Measurements from ENCODE around the gene TEX9.
A peak's percentile ranks its signal among the peaks of the same experiment; 100 is the strongest.

The TEX9 gene

DNA sequence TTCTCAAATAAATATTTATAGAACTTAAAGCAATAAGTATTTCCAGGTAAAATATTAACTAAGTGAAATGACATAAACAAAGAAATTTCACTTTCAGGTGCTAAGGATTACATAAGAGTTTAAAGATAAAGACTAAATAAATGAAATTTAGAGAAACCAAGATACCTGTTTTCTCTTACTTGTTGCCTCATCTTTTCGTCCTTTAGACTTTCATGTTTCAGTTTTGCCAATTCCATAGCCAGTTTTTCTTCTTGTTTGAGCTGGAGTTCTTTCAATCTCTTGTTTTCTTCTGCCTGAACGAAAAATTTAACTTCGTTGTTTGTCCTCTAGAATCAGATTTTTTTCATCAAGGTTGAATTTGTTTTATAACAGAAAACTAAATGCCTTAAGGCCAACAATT, 91.0 kb downstream of the TEX9 start:
- no peak for DNase-seq

GRCh38 chr15:56459096-56459495, 93.9 kb downstream of the TEX9 start:
- no peak for DNase-seq

DNA sequence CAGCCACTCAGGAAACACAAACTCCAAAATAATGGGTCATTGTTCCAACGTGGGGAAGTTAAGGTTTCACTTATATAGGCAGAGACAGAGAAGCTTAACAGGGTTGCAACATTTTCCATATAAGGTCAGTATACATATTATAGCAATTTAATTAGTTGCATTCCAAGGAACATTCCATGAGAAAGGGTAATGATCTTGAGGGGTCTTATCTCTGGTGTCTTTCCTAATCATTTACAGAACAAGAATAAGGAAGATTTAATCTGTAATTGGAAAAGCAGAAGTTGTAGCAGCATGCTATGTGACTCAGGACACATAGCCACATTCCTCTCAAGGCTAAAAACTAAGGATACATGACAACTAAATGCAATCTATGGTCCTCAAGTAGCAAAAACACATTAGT, 94.8 kb downstream of the TEX9 start:
- no peak for DNase-seq

DNA sequence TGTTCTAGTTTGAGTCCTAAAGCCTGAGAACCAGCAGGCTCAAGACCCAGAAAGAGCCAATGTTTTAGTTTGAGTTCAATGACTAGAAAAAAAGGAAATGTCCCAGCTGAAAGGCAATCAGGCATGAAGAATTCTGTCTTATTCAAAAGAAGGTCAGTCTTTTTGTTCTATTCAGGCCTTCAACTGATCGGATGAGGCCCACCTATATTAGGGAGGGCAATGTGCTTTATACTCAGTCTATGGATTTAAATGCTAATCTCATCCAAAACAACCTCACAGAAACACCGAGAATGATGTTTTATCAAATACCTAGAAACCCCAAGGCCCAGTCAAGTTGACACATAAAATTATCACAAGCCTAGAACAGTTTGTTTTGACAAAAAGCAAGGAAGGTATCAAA, 95.7 kb downstream of the TEX9 start:
- DNase-seq: no peak

- DNase-seq: peak; percentile 89
These were observed 99.8 kb downstream of the TEX9 start, which contains the start of gene MNS1 for GRCh38 chr15:56464893-56465520. Gene MNS1, minus strand, starts transcription at chr15:56465137. Its CDS starts 165 bp downstream, at chr15:56464972.

DNA sequence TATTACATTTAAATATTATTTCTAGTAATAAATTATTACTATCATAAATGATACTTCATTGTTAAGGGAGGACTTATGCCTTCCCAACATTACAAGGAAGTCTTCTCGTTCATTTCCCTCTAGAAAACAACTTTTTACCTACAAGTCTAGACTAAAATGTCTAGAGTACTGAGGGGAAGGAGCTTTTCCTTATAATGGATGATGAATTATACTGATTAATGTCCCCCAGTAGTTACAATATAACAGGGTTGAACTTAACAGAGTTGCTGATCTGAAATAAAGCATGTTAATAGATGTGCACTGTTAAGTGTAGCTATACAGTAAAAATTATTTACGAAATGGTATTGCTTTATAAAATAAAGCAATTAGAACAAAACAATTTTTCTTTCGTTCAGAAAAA, 102.4 kb downstream of the TEX9 start:
- DNase-seq: no peak

- DNase-seq: no peak
These were observed 103.2 kb downstream of the TEX9 start for GRCh38 chr15:56468401-56468800.

DNA sequence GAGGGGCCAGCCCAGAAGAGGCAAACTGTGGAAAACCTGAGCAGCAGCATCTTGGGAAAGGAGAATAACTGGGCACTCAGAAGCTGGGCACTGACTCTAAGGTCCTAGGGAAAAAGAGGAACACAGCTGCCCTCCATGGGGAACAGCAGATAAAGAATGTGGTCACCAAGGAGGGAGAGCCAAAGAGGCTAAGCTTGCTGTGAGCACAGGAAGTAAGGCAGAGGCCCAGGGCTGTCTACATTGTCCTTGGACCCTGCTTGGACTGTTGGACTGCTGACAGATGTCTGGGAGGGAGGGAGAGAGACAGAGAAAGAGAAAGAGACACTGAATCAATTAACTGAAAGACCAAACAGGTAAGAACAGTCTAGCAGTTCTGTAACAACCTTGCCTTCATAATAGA, 104.3 kb downstream of the TEX9 start:
- DNase-seq: no peak

DNA sequence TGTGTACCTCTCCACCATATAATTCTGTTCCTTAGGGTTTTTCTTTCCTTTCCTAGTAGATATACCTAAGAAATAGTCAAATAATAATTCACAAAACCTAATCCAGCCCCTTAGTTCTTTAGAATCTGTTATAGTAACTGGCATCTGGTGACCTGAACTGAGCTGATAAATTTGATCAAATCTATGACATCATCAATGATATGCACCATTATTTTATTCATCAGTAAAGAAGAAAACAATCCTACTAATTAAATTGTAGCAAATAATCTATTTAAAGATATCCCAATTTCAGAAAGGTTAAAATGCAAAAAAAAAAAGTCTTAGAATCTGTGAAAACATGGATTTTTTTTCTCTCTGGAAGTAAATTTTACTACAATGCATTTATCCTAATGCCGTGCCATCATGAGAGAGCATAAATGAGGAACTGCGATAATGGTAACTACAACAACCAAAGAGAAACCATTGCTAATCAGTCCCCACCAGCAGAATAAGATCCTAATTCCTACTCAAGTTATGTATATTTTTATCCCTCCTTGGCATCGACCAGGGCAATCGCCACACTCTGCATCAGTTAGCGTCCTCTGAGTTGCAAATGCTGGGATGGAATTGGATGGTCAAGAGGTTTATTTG, 106.3 kb downstream of the TEX9 start:
- DNase-seq: no peak

GRCh38 chr15:56472278-56472677, 107.1 kb downstream of the TEX9 start:
- DNase-seq: no peak

DNA sequence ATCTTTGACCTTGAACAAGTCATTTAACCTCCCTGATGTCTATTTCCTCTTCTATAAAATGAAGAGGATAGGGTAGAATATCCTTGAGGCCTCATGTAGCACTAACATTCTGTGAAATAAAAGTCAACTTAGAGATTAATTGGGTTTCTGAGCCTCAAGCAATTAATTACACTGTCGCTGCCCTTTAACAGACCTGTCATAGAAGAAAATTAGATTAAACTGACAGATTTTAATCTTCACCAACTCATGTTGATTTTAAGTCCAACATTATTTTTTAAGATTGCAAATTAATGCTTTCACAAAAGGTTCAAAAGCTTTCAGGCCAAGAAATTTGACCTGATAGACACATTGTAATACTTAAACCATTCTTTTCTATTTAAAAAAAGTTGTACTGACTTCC, 107.8 kb downstream of the TEX9 start:
- DNase-seq: no peak

- DNase-seq: no peak
These were observed 110.1 kb downstream of the TEX9 start for GRCh38 chr15:56475351-56475750.

Data from NCI-H1092 (cell line).